GM18861 (cell line): ENCODE data around the gene RTP3.
"Not testable (repeated sequence)": the region's sequence is repeated elsewhere in the genome, so short reads cannot be mapped to it uniquely, and the experiment has no call there.

Experiments used
- ATAC-seq: cut with Tn5 transposase; IDR thresholded peaks from one replicate; pipeline ENCODE4 v1.9.1; 2021; ENCODE audit not compliant: unreplicated experiment

Gene RTP3

DNA sequence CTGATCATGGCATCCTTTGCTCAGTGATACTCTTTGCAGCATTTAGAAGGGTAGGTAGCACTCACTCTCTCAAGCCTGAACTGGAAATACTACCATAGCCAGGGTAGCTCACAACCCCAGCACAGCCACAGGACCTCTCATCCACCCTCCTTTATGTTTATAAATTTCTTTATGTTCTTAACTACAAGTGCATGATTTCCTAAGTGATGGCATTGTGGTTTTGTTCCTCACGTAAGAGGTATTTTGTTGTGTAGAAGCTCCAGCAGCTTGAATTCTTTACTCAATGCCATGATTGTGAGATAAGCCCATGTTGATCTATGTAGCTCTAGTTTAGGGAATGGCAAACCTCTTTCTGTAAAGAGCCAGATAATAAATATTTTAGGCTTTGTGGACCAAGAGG, 7.9 kb upstream of the RTP3 start:
- no peak for ATAC-seq

DNA sequence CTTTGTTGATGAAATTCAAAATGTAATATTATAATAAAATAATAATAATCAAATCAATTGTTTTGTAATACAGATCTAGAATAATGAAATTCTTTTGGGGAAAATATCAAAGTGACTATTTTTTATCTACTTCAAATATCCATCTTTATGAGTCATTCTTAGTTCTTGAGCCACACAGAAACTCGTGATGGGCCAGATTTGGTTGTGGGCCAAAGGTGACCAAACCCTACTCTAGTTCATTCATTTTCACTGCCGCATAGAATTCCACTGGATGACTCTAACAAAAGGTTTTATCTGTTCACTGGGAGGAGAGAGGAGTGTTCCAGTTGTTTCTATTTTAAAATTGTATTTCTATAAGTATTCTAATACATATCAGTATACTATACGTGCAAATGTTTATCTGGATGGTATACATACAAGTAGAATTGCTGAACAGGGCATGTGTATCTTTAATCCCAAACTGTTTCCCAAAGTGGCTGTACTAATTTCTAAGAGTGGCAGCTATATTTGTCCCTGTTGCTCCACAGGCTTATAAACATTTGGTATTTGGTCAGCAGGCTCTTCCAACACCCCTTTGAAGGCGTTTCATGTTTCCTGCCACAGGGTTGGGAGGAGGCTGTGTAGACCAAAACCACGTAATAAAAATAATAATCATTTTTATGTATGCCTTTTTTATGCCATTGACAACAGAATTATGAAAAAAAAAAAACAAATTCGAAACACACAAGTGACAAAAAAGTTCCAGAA, 7.3 kb upstream of the RTP3 start:
- no peak for ATAC-seq

DNA sequence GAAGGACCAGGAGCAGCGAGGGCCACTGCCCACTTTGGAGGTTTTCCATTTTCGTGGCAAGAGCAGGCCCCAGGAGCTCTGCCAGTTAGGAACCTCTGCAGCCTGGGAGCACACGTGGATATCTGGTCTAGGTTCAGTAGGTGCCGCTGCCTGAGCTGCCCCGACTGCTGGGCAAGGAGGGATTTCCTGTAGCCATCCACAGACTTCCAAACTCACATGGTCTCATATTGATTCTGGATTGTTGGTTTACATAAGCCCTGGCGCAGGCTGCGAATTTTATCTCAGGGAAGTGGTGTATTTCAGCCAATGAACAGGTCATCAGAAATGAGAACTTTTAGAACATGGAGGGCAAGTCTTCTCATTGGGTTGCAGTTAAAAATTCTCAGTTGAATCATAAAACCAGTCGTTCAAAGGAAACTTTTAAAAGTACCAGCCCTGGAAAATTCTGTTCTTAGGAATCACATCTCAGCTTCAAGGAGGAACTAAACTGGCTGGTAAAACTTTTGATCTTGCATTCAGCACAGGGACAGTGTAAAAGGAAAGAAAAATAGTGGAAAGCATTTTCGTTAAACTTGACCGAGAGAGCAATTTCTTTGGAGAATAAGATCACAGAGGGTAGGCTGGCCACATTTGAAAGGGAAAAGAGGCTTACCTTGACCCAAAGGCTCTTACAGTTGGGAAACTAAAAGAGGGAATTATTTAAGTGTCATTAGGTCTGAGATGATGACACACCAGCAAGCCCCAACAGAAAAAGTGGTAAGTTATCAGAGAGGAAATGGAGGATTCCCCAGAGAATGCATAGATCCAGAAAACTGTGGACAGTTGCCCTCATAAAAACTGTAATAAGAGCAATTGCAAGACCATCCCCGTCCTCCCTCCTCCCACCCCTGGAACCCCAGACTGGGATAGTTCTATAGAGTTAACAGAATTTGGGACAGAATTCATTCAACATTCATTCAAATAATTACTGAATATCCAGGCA, 6.4 kb upstream of the RTP3 start:
- no peak for ATAC-seq

DNA sequence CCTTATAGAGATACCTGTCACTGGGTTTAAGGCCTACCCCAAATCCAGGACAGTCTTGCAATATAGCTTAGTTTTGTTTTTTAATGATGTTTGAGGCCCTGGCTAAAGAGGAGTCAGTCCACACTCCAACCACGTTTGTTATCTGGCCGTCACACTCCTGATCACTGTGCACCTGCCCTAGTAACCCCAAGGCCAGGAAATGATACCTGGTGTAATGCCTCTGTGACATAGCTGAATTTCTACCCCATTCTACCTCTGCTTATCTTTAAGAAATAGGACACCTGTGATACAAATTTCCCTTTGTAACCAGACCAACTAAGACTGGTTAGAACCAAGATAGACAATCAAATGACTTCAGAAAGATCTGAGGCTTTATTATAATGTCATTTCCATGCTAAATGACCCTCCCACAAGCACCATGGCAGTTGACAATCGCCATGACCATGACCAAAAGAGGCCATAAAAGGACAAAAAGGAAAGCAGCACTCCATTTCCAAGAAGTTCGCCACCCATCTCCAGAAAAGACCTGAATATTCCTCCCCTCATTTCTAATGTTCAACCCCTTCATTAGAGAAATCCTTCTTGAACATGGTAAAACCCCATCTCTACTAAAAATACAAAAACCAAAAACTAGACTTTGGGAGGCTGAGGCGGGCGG, 4.8 kb upstream of the RTP3 start:
- ATAC-seq = no peak

DNA sequence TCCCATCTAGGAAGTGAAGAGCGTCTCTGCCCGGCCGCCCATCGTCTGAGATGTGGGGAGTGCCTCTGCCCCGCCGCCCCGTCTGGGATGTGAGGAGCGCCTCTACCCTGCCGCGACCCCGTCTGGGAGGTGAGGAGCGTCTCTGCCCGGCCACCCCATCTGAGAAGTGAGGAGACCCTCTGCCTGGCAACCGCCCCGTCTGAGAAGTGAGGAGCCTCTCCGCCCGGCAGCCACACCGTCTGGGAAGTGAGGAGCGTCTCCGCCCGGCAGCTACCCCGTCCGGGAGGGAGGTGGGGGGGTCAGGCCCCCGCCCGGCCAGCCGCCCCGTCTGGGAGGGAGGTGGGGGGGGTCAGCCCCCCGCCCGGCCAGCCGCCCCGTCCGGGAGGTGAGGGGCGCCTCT, 3.3 kb upstream of the RTP3 start:
- ATAC-seq = not testable (repeated sequence)

DNA sequence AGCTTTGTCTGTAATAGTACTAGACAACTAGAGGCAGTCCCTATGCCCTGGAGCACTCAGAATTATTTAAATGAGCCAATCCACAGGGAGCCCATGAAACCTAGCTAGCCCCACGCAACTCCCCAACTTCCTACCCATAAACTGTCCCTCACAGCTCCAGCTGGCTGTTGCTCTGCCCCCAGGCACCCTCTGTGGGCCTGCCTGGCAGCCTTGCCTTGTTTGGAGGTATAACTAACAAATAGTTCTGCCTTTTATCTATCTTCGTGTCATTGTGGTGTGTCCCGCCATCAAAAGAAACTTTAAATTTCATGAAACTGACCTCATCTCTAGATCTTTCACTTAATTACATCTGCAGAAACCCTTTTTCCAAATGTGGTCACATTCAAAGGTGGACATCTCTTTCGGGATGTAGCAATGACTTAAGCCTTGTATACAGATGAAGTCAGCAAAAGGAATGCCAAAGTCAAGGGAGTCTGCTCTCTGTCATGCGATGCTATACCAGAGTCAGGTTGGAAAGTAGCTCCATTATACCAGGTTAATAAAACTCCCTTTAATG, 1.8 kb upstream of the RTP3 start:
- no peak for ATAC-seq

DNA sequence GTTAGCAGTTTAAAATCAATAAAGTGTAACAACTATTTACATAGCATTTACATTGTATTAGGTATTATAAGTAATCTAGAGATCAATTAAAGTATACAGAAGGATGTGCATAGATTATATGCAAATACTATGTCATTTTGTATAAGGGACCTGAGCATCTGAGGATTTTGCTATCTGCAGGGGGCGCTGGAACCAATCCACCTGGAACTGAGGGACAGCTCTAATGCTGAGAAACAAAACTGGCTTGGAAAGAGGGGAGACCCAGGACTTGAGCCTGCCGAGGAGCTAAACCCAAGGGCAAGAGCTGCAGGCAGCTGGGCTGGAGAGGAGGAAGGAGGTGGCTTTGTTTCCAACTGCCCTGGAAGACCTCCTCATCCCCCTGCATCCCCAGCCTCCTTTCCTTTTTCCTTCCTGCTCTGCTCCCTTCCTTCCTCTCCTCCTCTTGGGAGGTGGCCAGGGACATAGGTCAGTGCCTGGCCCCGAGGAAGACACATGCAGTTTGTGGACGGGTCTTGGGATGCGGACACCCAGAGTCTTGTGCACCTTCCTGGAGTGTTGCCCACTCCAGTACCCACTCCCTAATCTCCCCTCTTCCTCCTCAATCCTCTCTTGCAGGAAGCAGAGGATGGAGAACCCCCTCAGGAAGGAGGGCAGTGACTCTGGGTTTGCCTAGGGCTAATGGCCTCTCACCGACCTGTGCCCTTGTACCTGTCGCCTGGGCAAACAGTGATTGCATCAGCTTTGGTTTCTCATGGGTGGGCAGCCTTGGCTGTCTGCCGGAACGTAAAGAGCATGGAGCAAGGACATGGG, 825 bp upstream of the RTP3 start:
- no peak for ATAC-seq

DNA sequence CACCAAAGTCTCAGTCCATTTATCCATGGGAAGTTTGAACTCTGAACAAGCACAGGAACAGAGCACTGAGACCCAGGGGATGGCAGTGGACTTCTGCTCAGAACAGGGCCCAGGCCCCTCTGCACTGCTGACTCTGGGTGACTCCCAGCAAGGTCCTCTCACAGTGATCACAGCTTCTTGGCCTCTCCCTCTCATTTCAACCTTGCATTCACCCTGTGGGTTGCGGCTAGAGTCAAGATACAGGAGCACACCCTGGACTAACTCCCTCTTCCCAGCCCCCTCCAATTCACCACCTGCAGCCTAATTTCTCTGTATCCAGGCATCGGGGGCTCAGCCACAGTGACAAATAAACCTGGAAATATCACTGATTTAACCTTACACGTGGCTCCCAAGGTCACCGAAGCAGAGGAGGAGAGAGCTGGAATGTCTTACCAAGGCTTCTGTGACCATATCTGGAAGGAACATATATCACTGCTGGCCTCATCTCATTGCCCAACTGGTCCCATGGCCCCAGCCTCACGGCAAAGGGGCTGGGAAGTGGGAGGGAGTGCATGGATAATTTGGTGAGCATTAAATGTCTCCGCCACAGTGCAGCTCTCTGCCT, 1.2 kb downstream of the RTP3 start:
- ATAC-seq = no peak

DNA sequence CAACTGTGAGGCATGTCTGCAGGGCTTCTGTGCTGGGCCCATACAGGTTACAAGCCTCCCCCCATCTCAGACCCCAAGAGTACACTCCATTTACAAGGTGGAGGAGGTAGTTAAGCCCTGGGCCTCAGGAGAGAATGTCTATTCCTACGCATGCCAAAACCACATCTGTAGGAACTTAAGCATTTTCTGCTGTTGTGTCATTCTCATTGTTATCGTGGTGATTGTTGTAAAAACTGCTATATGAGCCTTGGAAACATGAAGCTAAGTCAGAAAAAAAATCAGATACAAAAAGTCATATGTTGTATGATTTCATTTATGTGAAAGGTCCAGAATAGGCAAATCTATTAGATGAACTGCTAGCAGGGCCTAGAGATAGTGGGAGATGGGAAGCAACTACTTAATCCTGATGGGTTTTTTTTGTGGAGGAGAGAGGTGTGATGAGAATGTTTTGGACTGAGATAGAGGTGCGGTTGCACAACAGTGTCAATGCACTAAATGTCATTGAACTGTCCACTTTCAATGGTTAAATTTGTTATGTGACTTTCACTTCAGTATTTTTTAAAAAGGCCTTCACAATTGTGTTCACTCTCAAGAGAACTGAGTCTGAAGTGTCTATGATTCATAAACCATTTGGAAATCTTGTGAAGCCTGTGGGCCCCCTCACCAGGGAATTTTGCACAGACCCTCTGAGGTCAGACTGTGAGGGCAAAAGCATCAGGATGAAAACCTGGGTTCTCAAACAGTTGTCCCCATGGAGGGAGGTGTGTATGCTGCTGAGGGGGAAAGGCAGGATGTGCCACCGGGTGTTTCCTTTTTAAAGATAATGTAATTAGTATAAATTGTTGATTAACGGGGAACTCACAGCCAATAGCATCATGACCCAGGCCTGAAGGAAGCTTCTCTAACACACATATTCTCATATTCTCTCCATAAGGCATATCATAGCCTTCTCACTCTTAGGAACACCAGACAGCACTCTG, 3.2 kb downstream of the RTP3 start:
- ATAC-seq = no peak

DNA sequence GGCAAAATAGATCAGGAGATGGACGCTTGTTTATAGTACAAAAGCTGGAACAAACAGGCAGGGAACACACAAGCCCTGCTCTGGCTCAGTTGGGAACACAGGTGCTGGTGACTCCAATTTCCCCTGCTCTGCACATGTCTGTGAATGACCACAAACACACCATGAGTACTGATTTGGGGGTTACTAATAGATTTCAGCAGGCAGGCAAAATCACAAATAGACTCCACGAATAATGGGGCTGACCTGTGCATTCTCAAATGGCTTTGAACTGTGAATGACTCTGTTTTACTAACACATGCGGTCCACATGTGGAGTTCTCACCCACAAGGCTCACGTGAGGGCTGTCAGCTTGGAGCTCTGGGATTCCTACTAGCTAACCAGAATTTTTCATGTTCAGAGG, 3.9 kb downstream of the RTP3 start:
- ATAC-seq = no peak

DNA sequence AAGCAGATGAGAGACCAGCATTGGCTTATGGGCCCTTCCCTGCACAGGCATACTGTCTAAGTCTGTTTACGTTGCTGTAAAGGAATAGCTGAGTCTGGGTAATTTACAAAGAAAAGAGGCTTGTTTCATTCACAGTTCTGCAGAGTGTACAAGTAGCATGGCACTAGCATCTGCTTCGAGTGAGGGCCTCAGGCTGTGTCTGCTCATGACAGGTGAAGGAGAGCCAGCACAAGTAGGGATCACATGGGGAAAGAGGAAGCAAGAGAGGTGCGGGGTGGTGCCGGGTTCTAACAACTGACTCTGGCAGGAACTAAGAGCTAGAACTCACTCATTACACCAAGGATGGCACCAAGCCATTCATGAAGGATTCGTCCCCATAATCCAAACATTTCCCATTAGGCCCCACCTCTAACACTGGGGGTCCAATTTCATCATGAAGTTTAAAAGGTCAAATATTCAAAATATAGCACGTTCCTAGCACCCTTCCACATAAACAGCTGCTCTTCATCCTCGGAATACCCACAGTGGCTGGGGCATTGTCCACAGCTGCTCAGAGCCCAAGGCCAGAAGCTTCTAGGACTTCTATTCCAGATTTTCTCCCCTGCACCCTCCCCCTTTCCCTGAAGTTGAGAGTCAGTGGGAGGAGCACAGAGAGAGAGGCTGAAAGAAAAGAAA, 5.6 kb downstream of the RTP3 start:
- ATAC-seq = no peak

DNA sequence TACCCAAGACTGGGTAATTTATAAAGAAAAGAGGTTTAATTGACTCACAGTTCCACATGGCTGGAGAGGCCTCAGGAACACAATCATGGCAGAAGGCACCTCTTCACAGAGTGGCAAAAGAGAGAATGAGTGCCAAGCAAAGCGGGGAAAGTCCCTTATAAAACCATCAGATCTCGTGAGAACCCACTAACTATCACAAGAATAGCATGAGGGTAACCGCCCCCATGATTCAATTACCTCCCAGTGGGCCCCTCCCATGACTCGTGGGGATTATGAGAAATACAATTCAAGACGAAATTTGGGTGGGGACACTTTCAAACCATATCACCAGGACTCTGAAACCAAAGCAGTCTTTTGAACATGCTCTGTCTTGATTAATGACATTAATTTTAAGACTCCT, 7.0 kb downstream of the RTP3 start:
- ATAC-seq = no peak

DNA sequence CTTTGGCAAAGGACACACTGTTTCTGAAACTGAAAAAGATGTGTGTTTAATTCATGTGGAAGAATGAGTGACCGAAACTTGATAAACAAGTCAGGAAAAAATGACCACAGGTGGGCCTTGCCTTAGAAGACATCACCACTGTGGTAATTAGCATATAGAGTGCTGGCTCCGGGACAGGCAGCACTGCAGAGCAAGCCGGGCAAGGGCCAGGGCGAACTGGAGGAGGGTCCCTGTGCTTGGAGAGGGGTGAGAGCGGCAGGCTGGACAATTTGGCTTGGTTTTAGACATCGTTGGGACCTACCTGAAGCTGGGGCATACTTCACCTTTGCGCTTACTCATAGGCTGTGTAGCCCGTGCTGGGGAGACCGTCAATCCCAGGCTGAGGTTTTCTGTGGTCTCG, 8.2 kb downstream of the RTP3 start:
- ATAC-seq = no peak

DNA sequence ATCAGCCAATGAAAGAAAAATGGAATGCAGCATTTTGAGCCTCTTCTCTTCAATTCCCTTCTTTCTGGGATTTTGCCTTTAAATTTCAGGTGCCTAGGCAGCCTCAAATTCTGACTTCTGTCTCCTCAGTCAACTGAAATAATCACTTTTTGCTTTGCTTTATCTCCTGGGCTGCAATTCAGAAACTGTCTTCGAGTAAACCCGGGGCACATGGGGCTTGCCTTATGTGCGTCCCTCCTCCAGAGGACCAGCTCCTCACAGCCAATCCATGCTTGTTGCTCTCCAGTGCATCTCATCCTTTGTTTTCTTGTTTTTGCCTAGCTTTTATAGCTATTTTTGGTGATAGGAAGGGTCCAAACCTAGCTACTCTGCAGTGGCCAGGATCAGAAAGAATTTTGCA, 8.8 kb downstream of the RTP3 start:
- no peak for ATAC-seq

DNA sequence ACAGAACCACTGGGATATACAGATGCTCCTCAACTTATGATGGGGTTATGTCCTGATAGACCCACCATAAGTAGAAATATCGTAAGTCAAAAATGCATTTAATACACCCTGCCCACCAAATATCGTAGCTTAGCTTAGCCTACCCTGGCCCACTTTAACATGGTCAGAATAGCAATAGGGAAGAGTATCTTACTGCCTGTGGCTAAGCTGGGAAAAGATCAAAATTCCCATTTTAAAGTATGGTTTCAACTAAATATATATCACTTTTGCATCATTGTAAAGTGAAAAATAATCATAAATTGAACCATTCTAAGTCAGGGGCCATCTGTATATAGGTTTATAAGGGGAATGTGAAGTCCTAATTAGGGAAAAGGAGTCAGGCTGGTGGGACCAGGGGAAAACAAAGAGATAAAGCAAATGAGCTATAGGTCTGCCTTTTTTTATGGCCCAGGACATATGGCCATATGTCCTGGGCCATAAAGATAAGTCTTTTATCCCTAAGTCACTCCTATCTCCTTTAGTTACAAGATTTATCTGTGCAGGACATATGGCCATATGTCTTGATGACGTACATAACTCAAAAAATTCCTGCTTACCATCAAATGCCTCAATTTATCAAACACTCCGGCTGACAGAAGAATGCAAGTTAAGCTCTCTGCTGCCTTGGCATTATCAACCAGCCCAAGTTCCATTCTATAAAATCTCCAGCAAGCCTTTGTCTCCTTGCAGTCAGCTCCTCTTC, 11.2 kb downstream of the RTP3 start:
- no peak for ATAC-seq

DNA sequence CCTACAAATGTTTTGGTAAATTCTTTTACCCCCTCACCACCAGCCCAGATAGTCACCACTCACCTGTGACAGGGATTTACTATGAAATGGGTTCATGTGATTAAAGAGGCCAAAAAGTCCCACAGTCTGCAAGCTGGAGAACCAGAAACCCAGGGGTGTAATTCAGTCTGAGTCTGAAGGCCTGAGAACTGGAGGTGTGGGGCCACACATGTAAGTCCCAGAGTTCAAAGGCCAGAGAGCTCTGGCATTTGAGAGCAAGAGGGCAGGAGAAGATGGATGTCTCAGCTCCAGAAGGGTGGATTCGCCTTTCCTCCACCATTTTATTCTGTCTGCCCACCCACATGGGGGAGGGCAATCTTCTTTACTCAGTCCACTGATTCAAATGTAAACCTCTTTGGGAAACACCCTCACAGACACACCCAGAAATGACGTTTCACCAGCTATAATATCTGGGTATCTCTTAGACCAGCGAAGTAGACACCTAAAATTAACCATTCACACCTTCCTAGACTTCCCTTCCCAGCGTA, 11.9 kb downstream of the RTP3 start:
- no peak for ATAC-seq

DNA sequence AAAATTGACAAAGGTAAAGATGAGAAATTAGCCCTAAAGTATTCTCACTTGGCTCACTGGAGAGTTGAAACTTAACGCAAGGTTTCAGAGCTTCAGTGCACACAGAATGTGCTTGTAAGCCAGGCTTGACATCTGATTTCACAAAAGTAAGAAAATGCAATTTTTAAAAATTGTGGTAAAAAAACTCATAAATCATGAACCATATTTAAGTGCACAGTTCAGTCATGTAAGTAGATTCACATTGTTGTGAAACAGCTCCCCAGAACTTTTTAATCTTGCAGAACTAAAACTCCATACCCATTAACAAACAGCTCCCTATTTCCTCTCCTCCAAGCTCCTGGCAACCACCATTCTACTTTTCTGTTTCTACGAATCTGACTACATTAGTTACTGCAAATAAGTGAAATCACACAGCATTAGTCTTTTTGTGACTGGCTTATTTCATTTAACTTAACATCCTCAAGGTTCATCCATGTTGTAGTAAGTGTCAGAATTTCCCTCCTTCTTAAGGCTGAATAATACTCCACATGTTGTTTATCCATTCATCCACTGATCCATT, 14.5 kb downstream of the RTP3 start:
- no peak for ATAC-seq
